Measurements from ENCODE around the gene PUS10. TPM values are rescaled to one million over a fixed set of nuclear protein-coding genes. Genes with fewer than 3 reads are reported as not detected.
A peak's percentile ranks its signal among the peaks of the same experiment; 100 is the strongest.
"Not testable (repeated sequence)": the region's sequence is repeated elsewhere in the genome, so short reads cannot be mapped to it uniquely, and the experiment has no call there.

PUS10 gene
- total RNA-seq, 2 experiments from 2014 or later = 7.3 to 7.7 TPM

DNA sequence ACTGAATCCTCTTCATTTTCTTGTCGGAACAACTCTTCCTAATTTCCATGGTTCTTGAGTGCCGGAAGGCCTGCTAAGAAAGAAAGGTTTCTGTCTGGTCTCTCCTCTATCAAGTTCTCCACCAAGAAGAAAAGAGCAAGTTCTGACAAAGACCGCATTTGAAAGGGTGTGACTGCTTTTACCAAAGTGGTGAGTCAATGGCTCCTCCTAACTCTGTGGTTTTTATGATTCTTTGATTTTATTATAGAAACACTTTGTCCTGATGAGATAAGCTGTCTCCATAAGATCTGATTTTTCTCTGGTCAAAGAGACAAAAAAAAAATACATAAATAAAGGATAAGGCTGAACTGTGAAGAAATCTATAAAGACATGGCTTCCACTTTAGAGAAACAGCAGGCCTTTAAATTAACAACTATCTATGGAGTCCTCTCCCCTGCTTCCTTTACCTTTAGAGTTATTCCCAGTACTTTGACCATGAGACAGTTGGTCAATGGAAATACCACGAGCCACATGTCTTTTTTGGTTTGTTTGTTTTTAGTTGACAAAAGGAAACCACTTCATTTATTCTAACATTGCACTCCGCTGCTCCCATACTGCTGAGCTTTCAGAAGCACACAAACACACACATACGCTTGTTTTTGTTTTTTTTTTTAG, 69.0 kb downstream of the PUS10 start:
- no peaks in the 10 kb centered on the region for H3K27me3 Mint-ChIP-seq (ENCODE audit: low read depth)
- ATAC-seq = peak; percentile 51
- POLR2A ChIA-PET = interaction anchor here (0.6 kb wide), 1 partner anchor 654 kb away, joined by 4 read pairs; no protein-coding TSS in a partner anchor
- H3K4me1 Mint-ChIP-seq (ENCODE audit: low read depth) = peaks cover 21% of the 10 kb centered on the region
- no peaks in the 10 kb centered on the region for H3K9me3 Mint-ChIP-seq (ENCODE audit: insufficient read depth)
- H3K36me3 Mint-ChIP-seq (ENCODE audit: low read depth) = peaks cover 43% of the 10 kb centered on the region
- no peak for DNase-seq
- peak overlapping the region; percentile 9 for H3K27ac Mint-ChIP-seq
- CTCF ChIA-PET = no interaction called here
- no peak overlapping the region for H3K4me3 Mint-ChIP-seq

DNA sequence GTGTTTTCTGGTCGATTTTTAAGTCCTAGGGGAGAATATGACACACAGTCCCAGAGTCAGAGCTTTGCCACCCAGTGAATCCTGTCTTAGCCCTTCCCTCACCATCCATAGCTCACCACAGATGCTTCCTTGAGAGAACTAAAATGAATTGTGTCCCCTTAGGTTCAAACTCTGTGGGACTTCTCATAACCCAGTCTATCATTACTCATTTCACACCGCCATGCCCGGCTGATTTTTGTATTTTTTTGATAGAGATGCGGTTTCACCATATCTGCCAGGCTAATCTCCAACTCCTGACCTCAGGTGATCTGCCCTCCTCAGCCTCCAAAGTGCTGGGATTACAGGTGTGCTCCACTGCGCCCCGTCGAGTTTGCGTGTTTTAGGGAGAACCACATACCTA, 69.9 kb downstream of the PUS10 start:
- no peak overlapping the region for H3K4me3 Mint-ChIP-seq
- no peaks in the 10 kb centered on the region for H3K9me3 Mint-ChIP-seq (ENCODE audit: insufficient read depth)
- DNase-seq = no peak
- no peak overlapping the region for H3K27ac Mint-ChIP-seq
- POLR2A ChIA-PET = no interaction called here
- no peaks in the 10 kb centered on the region for H3K27me3 Mint-ChIP-seq (ENCODE audit: low read depth)
- no peak for ATAC-seq
- peaks cover 19% of the 10 kb centered on the region for H3K4me1 Mint-ChIP-seq (ENCODE audit: low read depth)
- H3K36me3 Mint-ChIP-seq (ENCODE audit: low read depth) = peaks cover 42% of the 10 kb centered on the region
- CTCF ChIA-PET = no interaction called here

DNA sequence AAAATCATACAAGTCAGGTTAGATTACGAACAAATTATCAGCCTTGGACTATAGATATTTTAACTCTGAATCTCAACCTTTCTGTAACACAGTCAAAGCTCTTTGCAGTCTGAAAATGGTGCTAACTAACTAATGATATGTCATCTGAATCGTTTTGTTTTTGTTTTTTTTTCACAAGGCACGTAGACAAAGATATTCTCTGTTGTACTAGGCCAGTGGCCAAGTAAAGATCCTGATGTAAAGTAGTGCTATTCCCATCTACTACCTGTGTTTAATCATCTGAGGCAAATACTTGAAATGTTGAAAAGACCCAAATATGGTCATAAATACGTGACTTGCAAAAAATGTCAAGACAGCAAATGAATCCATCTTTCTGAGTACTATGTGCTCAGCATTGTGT, 71.0 kb downstream of the PUS10 start:
- POLR2A ChIA-PET = no interaction called here
- no peak overlapping the region for H3K4me3 Mint-ChIP-seq
- H3K27me3 Mint-ChIP-seq (ENCODE audit: low read depth) = no peaks in the 10 kb centered on the region
- no peak for ATAC-seq
- CTCF ChIA-PET = no interaction called here
- H3K9me3 Mint-ChIP-seq (ENCODE audit: insufficient read depth) = no peaks in the 10 kb centered on the region
- H3K27ac Mint-ChIP-seq = no peak overlapping the region
- peaks cover 40% of the 10 kb centered on the region for H3K36me3 Mint-ChIP-seq (ENCODE audit: low read depth)
- DNase-seq = no peak
- H3K4me1 Mint-ChIP-seq (ENCODE audit: low read depth) = peaks cover 19% of the 10 kb centered on the region

DNA sequence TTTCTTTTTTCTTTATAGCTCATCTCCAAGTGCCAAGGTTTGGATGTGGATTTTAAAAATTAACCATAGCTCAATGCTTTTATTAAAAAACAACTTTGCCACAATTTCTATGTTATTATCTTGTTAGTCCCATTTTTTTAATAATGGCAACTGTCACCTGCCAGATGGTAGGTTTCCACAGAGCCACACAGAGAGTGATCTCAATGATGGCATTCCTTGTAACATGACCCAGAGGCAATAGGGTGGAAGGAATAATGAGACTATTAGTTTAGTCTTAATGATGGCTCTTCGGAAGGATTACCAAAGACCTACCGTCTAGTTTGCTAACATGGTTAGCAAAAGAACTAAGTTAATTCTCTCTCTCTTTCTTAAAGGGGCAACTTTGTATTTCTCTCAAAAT, 72.7 kb downstream of the PUS10 start:
- ATAC-seq (no peak), DNase-seq (no peak)
- no peaks in the 10 kb centered on the region for H3K9me3 Mint-ChIP-seq (ENCODE audit: insufficient read depth)
- H3K27me3 Mint-ChIP-seq (ENCODE audit: low read depth) = no peaks in the 10 kb centered on the region
- ChIA-PET CTCF (interaction anchor here (1.1 to 1.2 kb wide), 2 partner anchors 20 to 54 kb away, joined by 4 read pairs; no protein-coding TSS in a partner anchor), POLR2A (interaction anchor here (0.7 kb wide), 1 partner anchor 460 kb away, joined by 3 read pairs; no protein-coding TSS in a partner anchor)
- H3K4me1 Mint-ChIP-seq (ENCODE audit: low read depth) = peaks cover 19% of the 10 kb centered on the region
- no peak overlapping the region for H3K4me3 Mint-ChIP-seq
- H3K27ac Mint-ChIP-seq = no peak overlapping the region
- H3K36me3 Mint-ChIP-seq (ENCODE audit: low read depth) = peaks cover 35% of the 10 kb centered on the region

DNA sequence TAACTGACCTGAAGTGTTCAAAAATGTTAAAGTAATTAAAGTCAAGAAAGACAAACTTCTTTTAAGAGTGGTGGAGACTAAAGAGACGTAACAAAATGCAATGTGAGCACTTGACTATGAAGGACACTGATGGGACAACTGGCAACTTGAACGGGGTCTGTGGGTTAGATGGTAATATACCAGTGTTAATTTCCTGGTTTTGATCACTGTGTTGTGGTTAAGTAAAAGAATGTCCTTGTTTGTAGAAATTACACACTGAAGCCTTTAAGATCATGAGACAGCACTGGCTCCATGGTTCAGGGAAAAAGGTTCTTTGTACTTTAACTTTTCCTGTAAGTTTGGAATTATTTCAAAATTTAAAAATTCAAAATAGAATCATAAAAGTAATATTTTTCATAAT, 78.4 kb downstream of the PUS10 start:
- Mint-ChIP-seq H3K9me3 (ENCODE audit: insufficient read depth) (no peaks in the 10 kb centered on the region), H3K4me3 (no peak overlapping the region), H3K36me3 (ENCODE audit: low read depth) (peaks cover 52% of the 10 kb centered on the region), H3K27me3 (ENCODE audit: low read depth) (no peaks in the 10 kb centered on the region), H3K4me1 (ENCODE audit: low read depth) (peaks cover 25% of the 10 kb centered on the region), H3K27ac (no peak overlapping the region)
- DNase-seq (no peak), ATAC-seq (no peak)
- ChIA-PET CTCF (no interaction called here), POLR2A (no interaction called here)

DNA sequence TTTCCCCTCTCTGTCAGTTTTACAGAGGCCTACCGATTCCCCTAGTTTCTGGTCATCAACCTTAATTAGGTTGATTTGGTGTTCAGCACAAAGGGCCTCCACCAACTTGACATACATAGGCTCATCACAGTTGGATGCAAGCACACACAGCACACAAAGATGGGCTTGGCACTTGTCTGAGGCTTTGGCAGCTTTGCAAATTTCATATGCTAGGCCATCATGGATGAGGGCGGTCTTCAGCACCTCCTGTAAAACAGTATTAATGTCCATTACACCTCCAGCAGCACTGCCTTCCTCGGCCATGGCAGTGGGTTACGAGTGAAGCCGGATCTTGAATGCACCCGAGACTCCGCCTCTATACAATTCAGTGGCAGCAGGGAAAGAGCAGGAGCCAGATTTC, 79.8 kb downstream of the PUS10 start:
- Mint-ChIP-seq H3K36me3 (ENCODE audit: low read depth) (peaks cover 50% of the 10 kb centered on the region), H3K27ac (no peak overlapping the region), H3K27me3 (ENCODE audit: low read depth) (no peaks in the 10 kb centered on the region), H3K9me3 (ENCODE audit: insufficient read depth) (no peaks in the 10 kb centered on the region), H3K4me1 (ENCODE audit: low read depth) (peaks cover 25% of the 10 kb centered on the region), H3K4me3 (no peak overlapping the region)
- no peak for ATAC-seq
- no peak for DNase-seq
- ChIA-PET POLR2A (no interaction called here), CTCF (interaction anchor here (0.8 kb wide), 1 partner anchor 18 kb away, joined by 3 read pairs; no protein-coding TSS in a partner anchor)

DNA sequence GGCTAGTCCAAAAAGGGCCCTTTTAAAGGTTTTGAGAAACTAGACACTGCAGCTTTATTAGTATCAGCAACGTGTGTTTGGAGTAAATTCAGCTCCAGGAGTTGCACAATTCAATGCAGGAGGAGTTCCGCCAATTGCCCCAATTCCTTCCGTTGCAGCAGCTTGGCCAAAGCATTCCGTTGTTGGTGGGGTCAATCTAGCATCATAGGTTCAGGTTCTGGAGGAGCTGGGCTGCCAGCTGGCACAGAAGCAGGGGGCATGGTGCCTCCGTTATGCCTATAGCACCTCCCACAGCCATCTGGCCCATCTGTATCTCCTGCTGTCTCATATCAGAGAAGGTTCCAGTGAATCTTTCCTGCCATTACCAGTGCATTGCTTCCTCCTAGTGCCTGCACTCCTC, 81.3 kb downstream of the PUS10 start:
- peak overlapping the region; percentile 33 for H3K27ac Mint-ChIP-seq
- ATAC-seq (no peak), DNase-seq (no peak)
- H3K4me1 Mint-ChIP-seq (ENCODE audit: low read depth) = peaks cover 25% of the 10 kb centered on the region
- H3K36me3 Mint-ChIP-seq (ENCODE audit: low read depth) = peaks cover 55% of the 10 kb centered on the region
- ChIA-PET CTCF (interaction anchor here (0.9 kb wide), 1 partner anchor 54 kb away, joined by 3 read pairs; no protein-coding TSS in a partner anchor), POLR2A (no interaction called here)
- H3K27me3 Mint-ChIP-seq (ENCODE audit: low read depth) = no peaks in the 10 kb centered on the region
- no peak overlapping the region for H3K4me3 Mint-ChIP-seq
- no peaks in the 10 kb centered on the region for H3K9me3 Mint-ChIP-seq (ENCODE audit: insufficient read depth)

DNA sequence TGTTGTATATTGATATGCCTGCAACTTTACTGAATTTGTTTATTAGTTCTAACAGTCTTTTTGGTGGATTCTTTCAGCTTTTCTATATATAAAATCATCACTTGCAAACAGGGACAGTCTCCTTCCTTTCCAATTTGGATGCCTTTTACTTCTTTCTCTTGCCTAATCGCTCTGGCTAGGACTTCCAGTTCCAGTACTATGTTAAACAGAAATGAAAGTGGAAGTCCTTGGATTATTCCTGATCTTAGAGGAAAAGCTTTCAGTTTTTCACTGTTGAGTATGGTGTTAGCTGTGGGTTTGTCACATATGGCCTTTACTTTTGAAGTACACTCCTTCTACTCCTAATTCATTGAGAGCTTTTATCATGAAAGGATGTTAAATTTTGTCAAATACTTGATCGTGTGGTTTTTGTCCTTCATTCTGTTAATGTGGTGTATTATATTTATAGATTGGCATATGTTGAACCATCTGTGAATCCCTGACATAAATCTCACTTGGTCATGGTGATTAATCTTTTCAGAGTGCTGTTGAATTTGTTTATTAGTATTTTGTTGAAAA, 83.8 kb downstream of the PUS10 start:
- H3K9me3 Mint-ChIP-seq (ENCODE audit: insufficient read depth) = no peaks in the 10 kb centered on the region
- POLR2A ChIA-PET = no interaction called here
- DNase-seq = no peak
- CTCF ChIA-PET = no interaction called here
- peaks cover 20% of the 10 kb centered on the region for H3K4me1 Mint-ChIP-seq (ENCODE audit: low read depth)
- H3K27me3 Mint-ChIP-seq (ENCODE audit: low read depth) = no peaks in the 10 kb centered on the region
- H3K4me3 Mint-ChIP-seq = no peak overlapping the region
- no peak for ATAC-seq
- H3K36me3 Mint-ChIP-seq (ENCODE audit: low read depth) = peaks cover 52% of the 10 kb centered on the region
- no peak overlapping the region for H3K27ac Mint-ChIP-seq

DNA sequence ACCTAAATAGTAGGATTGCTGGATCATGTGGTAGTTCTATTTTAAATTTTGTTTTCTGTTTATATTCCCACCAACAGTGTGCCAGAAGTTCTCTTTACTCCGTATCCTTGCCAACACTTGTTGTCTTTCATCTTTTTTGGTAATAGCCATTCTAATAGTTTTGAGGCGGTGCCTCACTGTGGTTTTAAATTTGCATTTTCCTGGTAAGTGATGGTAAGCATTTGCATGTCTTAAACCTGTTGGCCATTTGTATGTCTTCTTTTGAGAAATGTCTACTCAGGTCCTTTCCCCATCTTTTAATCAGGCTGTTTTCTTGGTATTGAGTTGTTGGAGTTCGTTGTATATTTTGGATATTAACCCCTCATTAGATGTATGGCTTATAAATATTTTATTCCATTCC, 85.1 kb downstream of the PUS10 start:
- peaks cover 11% of the 10 kb centered on the region for H3K4me1 Mint-ChIP-seq (ENCODE audit: low read depth)
- H3K9me3 Mint-ChIP-seq (ENCODE audit: insufficient read depth) = no peaks in the 10 kb centered on the region
- peaks cover 41% of the 10 kb centered on the region for H3K36me3 Mint-ChIP-seq (ENCODE audit: low read depth)
- DNase-seq (no peak), ATAC-seq (no peak)
- ChIA-PET POLR2A (no interaction called here), CTCF (no interaction called here)
- H3K4me3 Mint-ChIP-seq = no peak overlapping the region
- no peaks in the 10 kb centered on the region for H3K27me3 Mint-ChIP-seq (ENCODE audit: low read depth)
- no peak overlapping the region for H3K27ac Mint-ChIP-seq

DNA sequence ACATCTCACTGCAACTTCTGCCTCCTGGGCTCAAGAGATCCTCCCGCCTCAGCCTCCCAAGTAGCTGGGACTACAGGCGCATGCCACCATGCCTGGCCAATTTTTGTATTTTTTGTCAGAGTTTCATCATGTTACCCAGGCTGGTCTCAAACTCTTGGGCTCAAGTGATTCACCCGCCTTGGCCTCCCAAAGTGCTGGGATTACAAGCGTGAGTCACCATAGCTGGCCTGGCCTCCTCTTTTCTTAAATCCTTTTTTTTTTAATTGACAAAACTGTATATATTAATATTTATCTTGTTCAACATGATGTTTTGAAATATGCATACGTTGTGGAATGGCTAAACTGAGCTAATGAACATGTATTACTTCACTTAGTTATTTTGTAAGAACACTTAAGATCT, 86.0 kb downstream of the PUS10 start:
- H3K27ac Mint-ChIP-seq; H3K4me1 Mint-ChIP-seq (ENCODE audit: low read depth); POLR2A ChIA-PET; DNase-seq; ATAC-seq; CTCF ChIA-PET; H3K4me3 Mint-ChIP-seq; H3K9me3 Mint-ChIP-seq (ENCODE audit: insufficient read depth); H3K27me3 Mint-ChIP-seq (ENCODE audit: low read depth): not testable (repeated sequence)
- H3K36me3 Mint-ChIP-seq (ENCODE audit: low read depth) = peaks cover 44% of the 10 kb centered on the region

DNA sequence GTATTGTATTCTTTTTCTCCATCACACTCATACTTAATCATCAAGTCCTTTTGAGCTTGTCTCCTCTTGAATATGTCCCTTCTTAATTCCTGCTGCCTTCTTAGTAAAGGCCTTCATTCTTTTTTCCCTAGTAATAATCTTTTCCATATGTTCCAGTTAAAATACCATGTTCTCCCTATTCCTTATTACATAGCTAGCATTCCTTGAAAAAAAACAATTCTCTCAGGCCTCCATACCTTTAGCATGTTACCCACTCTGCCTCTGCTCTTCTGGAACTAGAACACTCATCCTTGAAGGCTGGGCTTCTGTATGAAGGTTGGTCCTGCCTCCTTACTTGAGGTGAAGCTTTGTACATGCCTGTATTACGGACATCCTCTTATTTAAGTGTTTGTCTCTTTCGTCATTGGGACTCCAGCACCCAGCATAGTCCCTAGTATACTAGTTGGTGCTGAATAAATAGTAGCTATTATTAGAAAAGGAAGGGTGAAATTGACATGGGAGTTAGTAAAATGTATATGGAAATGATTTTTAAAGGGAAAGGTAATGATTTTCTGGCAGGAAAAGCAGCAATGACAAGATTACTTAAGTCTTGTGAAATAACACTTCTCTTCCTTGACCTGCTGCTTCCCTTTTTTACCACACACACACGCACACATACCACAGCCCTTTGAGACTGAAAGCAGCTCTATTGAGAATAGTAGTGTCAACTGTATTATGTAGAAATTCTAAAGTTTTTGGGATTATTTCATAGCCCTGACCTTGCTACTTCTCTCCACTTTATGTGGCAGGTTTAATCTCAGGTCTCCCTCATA, 91.1 kb downstream of the PUS10 start:
- DNase-seq = no peak
- Mint-ChIP-seq H3K4me3 (no peak overlapping the region), H3K27ac (peak overlapping the region; percentile 17), H3K36me3 (ENCODE audit: low read depth) (peaks cover 43% of the 10 kb centered on the region), H3K9me3 (ENCODE audit: insufficient read depth) (no peaks in the 10 kb centered on the region), H3K4me1 (ENCODE audit: low read depth) (peaks cover 13% of the 10 kb centered on the region), H3K27me3 (ENCODE audit: low read depth) (no peaks in the 10 kb centered on the region)
- ChIA-PET POLR2A (no interaction called here), CTCF (interaction anchor here (1.3 to 1.6 kb wide), 2 partner anchors 32 to 71 kb away, joined by 3 to 4 read pairs; no protein-coding TSS in a partner anchor)
- peak; percentile 27 for ATAC-seq

Data from activated CD8-positive, alpha-beta T cell treated with anti-CD3 and anti-CD28 coated beads, Interleukin-2, amount 10 ng/mL, durations not matched to agents 7 days and 5 days (primary cell).